A549 (cell line): Measurements from ENCODE around the gene NOL9. TPM values are rescaled to one million over a fixed set of nuclear protein-coding genes. Genes with fewer than 3 reads are reported as not detected.

Source experiments
- ATAC-seq, 2 experiments: fragments of 200-7000 bp in 1 of 2; fragments of >200 bp in 1 of 2; cut with Nextera tagmentation in 1 of 2; cut with Tn5 transposase in 1 of 2; 3 replicates each; pipeline versions ENCODE4 v1.8.0 to v1.9.1; 2018 to 2020; ENCODE audit warnings: mild to moderate bottlenecking in 1 of 2, moderate library complexity in 1 of 2
- CTCF ChIA-PET: fragments of 300-600 bp; sonication (Branson Sonifier 250); formaldehyde crosslinking; extraction: SDS; loops from one replicate; lab custom pipeline; 2021; ENCODE audit warnings: antibody characterized with exemption, inconsistent platforms; lab: Yijun Ruan, JAX
- POLR2A ChIA-PET: fragments of 350-600 bp; formaldehyde crosslinking; extraction: SDS; loops from one replicate; lab custom pipeline; 2021; ENCODE audit warnings: antibody characterized with exemption, inconsistent platforms; lab: Yijun Ruan, JAX
- DNase-seq, 2 experiments: peaks; one replicate each; pipeline versions ENCODE4 v3.0.0 to v3.0.0-alpha.2; 2011 to 2016; ENCODE audit warnings: low read depth in 1 of 2, low spot score in 1 of 2
- FAIRE-seq: peaks from 2 replicates; lab custom pipeline; 2011; peaks lifted over from hg19 to GRCh38; lab: Jason Lieb, UNC
- H3K27ac ChIP-seq, 2 experiments: fragments of >200 bp; sonication (Bioruptor Twin); formaldehyde crosslinking; 3 replicates each; pipeline ENCODE4 v1.5.1; 2016 to 2017
- H3K4me1 ChIP-seq: fragments of >200 bp; sonication (Bioruptor Twin); formaldehyde crosslinking; 3 replicates; pipeline ENCODE4 v1.6.1; 2016
- H3K4me2 ChIP-seq: fragments of >200 bp; sonication (Bioruptor Twin); formaldehyde crosslinking; 3 replicates; pipeline ENCODE4 v1.6.1; 2016
- H3K4me3 ChIP-seq: fragments of >200 bp; sonication (Bioruptor Twin); formaldehyde crosslinking; 3 replicates; pipeline ENCODE4 v1.5.1; 2016
- H3K9me3 ChIP-seq: fragments of >200 bp; sonication (Bioruptor Twin); formaldehyde crosslinking; 3 replicates; pipeline ENCODE4 v1.6.1; 2016
- ATOH8 ChIP-seq: fragments of 250-450 bp; sonication (Bioruptor Pico); IDR thresholded peaks from 2 replicates; pipeline ENCODE4 v1.5.0; 2020; ENCODE audit warnings: low read depth, mild to moderate bottlenecking, moderate library complexity
- BHLHE40 ChIP-seq: IDR thresholded peaks from 2 replicates; pipeline ENCODE4 v1.6.1; 2012; ENCODE audit warnings: low read depth, low read length, inconsistent platforms
- CBX8 ChIP-seq: fragments of 200-600 bp; sonication (generic); IDR thresholded peaks from 2 replicates; pipeline ENCODE4 v1.6.1; 2016
- CEBPB ChIP-seq, 2 experiments: fragments of >200 bp in 1 of 2; sonication (Bioruptor Twin) in 1 of 2; formaldehyde crosslinking in 1 of 2; IDR thresholded peaks; 2 replicates each; pipeline ENCODE4 v1.6.1; 2012 to 2016
- CHD2 ChIP-seq: fragments of 150-350 bp; IDR thresholded peaks from 2 replicates; pipeline ENCODE4 v1.6.1; 2014; ENCODE audit warnings: low read length; ENCODE audit not compliant: partially characterized antibody
- CHD4 ChIP-seq: fragments of 200-600 bp; sonication (generic); IDR thresholded peaks from 2 replicates; pipeline ENCODE4 v1.6.1; 2016; ENCODE audit warnings: antibody characterized with exemption, mild to moderate bottlenecking, borderline replicate concordance
- CTCF ChIP-seq: fragments of >200 bp; sonication (Bioruptor Twin); formaldehyde crosslinking; IDR thresholded peaks from 3 replicates; pipeline ENCODE4 v1.5.1; 2016
- HOXB13 ChIP-seq: fragments of 250-450 bp; sonication (Bioruptor Pico); IDR thresholded peaks from 2 replicates; pipeline ENCODE4 v1.5.0; 2020; ENCODE audit warnings: low read depth, mild to moderate bottlenecking, moderate library complexity
- HOXB5 ChIP-seq: fragments of 250-450 bp; sonication (Bioruptor Pico); IDR thresholded peaks from 2 replicates; pipeline ENCODE4 v1.5.0; 2020; ENCODE audit warnings: mild to moderate bottlenecking, moderate library complexity
- KDM1A ChIP-seq: fragments of 200-600 bp; sonication (generic); IDR thresholded peaks from 2 replicates; pipeline ENCODE4 v1.6.1; 2016; ENCODE audit warnings: low read depth, mild to moderate bottlenecking
- MAFK ChIP-seq: fragments of 450-650 bp; IDR thresholded peaks from 2 replicates; pipeline ENCODE4 v1.6.1; 2014; ENCODE audit not compliant: partially characterized antibody
- MAZ ChIP-seq: fragments of 150-350 bp; IDR thresholded peaks from 2 replicates; pipeline ENCODE4 v1.6.1; 2014; ENCODE audit warnings: antibody characterized with exemption, low read depth, low read length, borderline replicate concordance
- RAD21 ChIP-seq, 2 experiments: fragments of >200 bp in 1 of 2; sonication (Bioruptor Twin) in 1 of 2; formaldehyde crosslinking in 1 of 2; IDR thresholded peaks in 1 of 2; conservative IDR thresholded peaks in 1 of 2; 2 replicates in 1 of 2; 3 replicates in 1 of 2; pipeline ENCODE4 v1.6.1; 2012 to 2018; ENCODE audit warnings: inconsistent platforms in 1 of 2
- RNF2 ChIP-seq: fragments of 200-600 bp; sonication (generic); IDR thresholded peaks from 2 replicates; pipeline ENCODE4 v1.6.1; 2016; ENCODE audit warnings: low read depth, mild to moderate bottlenecking, antibody characterized with exemption, moderate library complexity, borderline replicate concordance
- SMC3 ChIP-seq: fragments of >200 bp; sonication (Bioruptor Twin); formaldehyde crosslinking; IDR thresholded peaks from 3 replicates; pipeline ENCODE4 v1.6.1; 2018; ENCODE audit warnings: inconsistent platforms
- TFCP2L1 ChIP-seq: fragments of 250-450 bp; sonication (Bioruptor Pico); IDR thresholded peaks from 2 replicates; pipeline ENCODE4 v1.5.0; 2021; ENCODE audit warnings: mild to moderate bottlenecking
- TP53 ChIP-seq: fragments of 250-450 bp; sonication (Bioruptor Pico); IDR thresholded peaks from 2 replicates; pipeline ENCODE4 v1.5.0; 2021; ENCODE audit warnings: mild to moderate bottlenecking, moderate library complexity
- ZC3H11A ChIP-seq: fragments of 450-650 bp; IDR thresholded peaks from 2 replicates; pipeline ENCODE4 v1.6.1; 2014; ENCODE audit warnings: antibody characterized with exemption, mild to moderate bottlenecking
- ZNF302 ChIP-seq: fragments of 250-450 bp; sonication (Bioruptor Pico); IDR thresholded peaks from 2 replicates; pipeline ENCODE4 v1.9.0; 2021; ENCODE audit warnings: inconsistent platforms, mild to moderate bottlenecking, moderate library complexity
- WGBS: methylation state at CpG from one replicate; pipeline ENCODE4 v1.1.6; 2017; ENCODE audit errors: missing lambda C conversion rate; 5-methylcytosine and 5-hydroxymethylcytosine counted together
- polyA plus RNA-seq, 4 experiments: library from polyadenylated mRNA; depleted of rRNA in 3 of 4; stranded (reverse); fragments of >200 nt; fragmentation: RNase III in 1 of 4; extraction: RNeasy Plus Mini Kit Qiagen cat#74134 plus additional on column Dnase treatment in 1 of 4; gene quantifications; 2 replicates in 3 of 4; 3 replicates in 1 of 4; pipeline ENCODE4 v1.2.3, GENCODE V29; 2011 to 2017
- TF ChIP-seq, protein P1 (sequence below): fragments of 450-650 bp; IDR thresholded peaks from 2 replicates; pipeline ENCODE4 v1.6.1; 2014; ENCODE audit warnings: antibody characterized with exemption

The NOL9 gene
- polyA plus RNA-seq, 2 of the 4 experiments (the other 2 are of a cell fraction): 4.4 to 19.3 TPM

DNA sequence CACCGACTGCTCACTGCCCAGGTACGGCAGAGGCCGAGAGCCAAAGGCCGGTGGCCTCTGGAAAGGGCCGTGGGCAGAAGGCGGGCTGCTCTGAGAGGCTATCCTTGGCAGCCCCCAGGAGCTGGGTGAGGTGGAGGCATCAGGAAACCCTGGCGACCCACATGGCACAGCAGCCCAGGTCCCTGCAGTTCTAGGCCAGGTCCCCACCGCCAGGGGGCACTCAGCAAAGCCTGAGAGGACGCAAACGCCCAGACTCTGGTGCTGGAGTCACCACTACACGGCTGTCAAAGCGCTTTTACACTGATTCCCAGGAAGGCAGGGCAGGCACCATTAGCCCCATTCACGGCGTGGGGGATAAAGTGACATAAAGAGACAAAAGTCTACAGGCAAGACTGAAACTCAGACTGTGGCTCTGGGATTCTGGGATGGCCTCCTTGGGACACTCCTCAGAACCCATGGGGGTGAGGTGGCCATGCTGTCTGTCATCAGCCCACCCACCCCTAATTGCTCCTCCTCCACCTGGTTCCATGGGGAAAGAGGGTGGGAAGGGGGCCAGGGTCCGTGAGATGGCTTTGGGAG lies 67.8 kb downstream of the NOL9 start:
- Histone ChIP-seq H3K4me1 (peaks cover 16% of the 10 kb centered on the region), H3K4me3 (no peak overlapping the region), H3K9me3 (no peaks in the 10 kb centered on the region), H3K27ac (0 out of 6 replicates have a peak overlapping the region, but pooled peaks of 1 of the 2 experiments have one; percentile 49), H3K4me2 (peak overlapping the region; percentile 52)
- DNase-seq (peak; percentile 77 to 78), FAIRE-seq (no peak), ATAC-seq (peak; percentile 52 to 77; a peak in 5 of 6 replicates)
- CTCF ChIA-PET: interaction anchor here (0.6 to 4.2 kb wide), 24 partner anchors 9 to 161 kb away, joined by 3 to 35 read pairs (median 4); partner anchors contain the start of genes NOL9 and TAS1R1
- POLR2A ChIA-PET: no interaction called here
- WGBS: 33% methylated on average over 7 of the region's 15 CpGs
- no peak for TF ChIP-seq KDM1A
- TF ChIP-seq ZNF302 (CRISPR knock-in tag): no peak
- TF ChIP-seq HOXB5: no peak
- no peak for TF ChIP-seq MAZ
- no peak for TF ChIP-seq TP53 (CRISPR knock-in tag)
- TF ChIP-seq SMC3: peak; percentile 43; the same call in 2 of the 3 replicates
- TF ChIP-seq CBX8: no peak
- TF ChIP-seq TFCP2L1 (CRISPR knock-in tag): no peak
- TF ChIP-seq ZC3H11A: no peak
- no peak for TF ChIP-seq BHLHE40
- TF ChIP-seq RAD21 (conservative IDR thresholded peaks at IDR 0.05 in 1 of 2, IDR thresholded peaks at IDR 0.05 in 1 of 2): peak; percentile 39 to 49; a peak in 4 of 5 replicates
- no peak for TF ChIP-seq CHD2
- TF ChIP-seq HOXB13 (CRISPR knock-in tag): no peak
- TF ChIP-seq, protein P1, sequence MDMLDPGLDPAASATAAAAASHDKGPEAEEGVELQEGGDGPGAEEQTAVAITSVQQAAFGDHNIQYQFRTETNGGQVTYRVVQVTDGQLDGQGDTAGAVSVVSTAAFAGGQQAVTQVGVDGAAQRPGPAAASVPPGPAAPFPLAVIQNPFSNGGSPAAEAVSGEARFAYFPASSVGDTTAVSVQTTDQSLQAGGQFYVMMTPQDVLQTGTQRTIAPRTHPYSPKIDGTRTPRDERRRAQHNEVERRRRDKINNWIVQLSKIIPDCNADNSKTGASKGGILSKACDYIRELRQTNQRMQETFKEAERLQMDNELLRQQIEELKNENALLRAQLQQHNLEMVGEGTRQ: no peak
- no peak for TF ChIP-seq CEBPB (IDR thresholded peaks at IDR 0.05)
- TF ChIP-seq ATOH8 (CRISPR knock-in tag): no peak
- TF ChIP-seq CTCF: peak; percentile 62
- TF ChIP-seq CHD4: no peak
- TF ChIP-seq, all 56 proteins: peak for 3

DNA sequence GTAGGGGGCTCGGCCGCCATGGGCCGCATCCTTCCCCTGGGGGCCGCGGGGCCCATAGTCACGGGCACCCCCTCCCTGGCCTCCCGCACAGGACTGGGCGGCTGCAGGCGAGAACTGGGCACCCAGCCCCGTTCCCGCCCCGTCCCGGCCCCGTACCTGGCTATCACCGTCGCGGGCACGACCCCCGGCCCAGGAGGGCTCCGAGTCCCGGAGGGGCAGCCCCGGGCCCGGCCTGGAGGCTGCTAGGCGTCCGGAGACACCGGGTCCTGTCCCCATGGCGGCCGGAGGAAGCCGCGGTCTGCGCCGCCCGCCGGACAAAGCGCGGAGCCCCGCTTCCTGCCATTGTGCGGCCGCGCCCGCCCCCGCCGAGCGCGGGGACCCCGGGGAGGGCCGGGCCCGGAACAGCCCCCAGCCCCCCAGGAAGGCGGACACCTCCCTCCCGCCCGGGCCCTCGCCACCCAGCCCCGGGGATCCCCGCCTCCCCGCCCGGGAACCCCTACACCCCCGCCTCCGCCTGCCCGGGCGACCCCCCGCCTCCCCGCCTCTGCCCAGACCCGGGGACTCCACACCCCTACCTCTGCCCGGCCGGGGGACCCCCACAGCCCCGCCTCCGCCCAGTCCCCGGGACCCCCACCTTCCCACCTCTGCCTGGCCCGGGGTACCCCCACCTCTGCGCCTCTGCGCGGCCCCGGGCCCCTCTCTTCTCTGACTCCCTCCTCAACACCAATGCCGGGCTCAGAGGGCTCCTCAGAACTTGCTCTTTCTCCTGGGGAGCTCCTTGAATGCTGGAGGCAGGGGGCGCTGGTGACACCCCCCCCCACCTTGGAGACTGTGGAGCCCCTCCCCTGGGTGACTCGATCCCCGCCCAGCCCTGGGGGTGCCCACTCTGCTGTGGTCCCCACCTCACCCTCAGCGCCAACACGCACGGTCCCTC lies 68.9 kb downstream of the NOL9 start:
- FAIRE-seq (no peak), DNase-seq (no peak), ATAC-seq (no peak)
- WGBS: 95% methylated on average over 4 of the region's 80 CpGs
- H3K4me3 ChIP-seq: no peak overlapping the region
- H3K27ac ChIP-seq: no peak overlapping the region
- ChIA-PET CTCF (interaction anchor here (0.6 to 4.2 kb wide), 24 partner anchors 10 to 162 kb away, joined by 3 to 35 read pairs (median 4); partner anchors contain the start of genes NOL9 and TAS1R1), POLR2A (no interaction called here)
- no peak overlapping the region for H3K4me2 ChIP-seq
- no peak for TF ChIP-seq MAFK
- TF ChIP-seq RNF2: no peak
- no peak for TF ChIP-seq CHD4
- no peak for TF ChIP-seq CTCF
- peaks cover 12% of the 10 kb centered on the region; the same call in 2 of the 3 replicates for H3K4me1 ChIP-seq
- no peaks in the 10 kb centered on the region for H3K9me3 ChIP-seq
